Stimulated activated CD4-positive, alpha-beta T cell treated with anti-CD3 and anti-CD28 coated beads, TNF-alpha, amount 100 ng/mL, for 1 hour (primary cell): ENCODE results near the gene FGF1.

Source experiments
- DNase-seq, 3 donors: peaks; one replicate each; pipeline ENCODE4 v3.0.0-alpha.2; 2020; ENCODE audit warnings: low read depth in 3 of 3, low spot score in 1 of 3

Gene FGF1

GRCh38 chr5:142685418-142686209 is at the start of gene FGF1:
Gene FGF1, minus strand, starts transcription at chr5:142686090. Its CDS starts 71,963 bp downstream, at chr5:142614127.
- DNase-seq = no peak

- no peak for DNase-seq
Measured at GRCh38 chr5:142727735-142728047, 41.8 kb upstream of the FGF1 start.

GRCh38 chr5:142726188-142726731 is 40.4 kb upstream of the FGF1 start:
- DNase-seq = no peak

- no peak for DNase-seq
Measured at GRCh38 chr5:142725231-142726187, 39.6 kb upstream of the FGF1 start.

GRCh38 chr5:142724821-142725220 is 38.9 kb upstream of the FGF1 start:
- DNase-seq = no peak

GRCh38 chr5:142722896-142723295 is 37.0 kb upstream of the FGF1 start:
- DNase-seq = no peak

GRCh38 chr5:142722146-142722545 is 36.3 kb upstream of the FGF1 start:
- no peak for DNase-seq

GRCh38 chr5:142720641-142721271 is 34.9 kb upstream of the FGF1 start:
- DNase-seq = no peak

- DNase-seq = no peak
Measured at GRCh38 chr5:142719836-142720370, 34.0 kb upstream of the FGF1 start.

- no peak for DNase-seq
Measured at GRCh38 chr5:142717582-142718215, 31.8 kb upstream of the FGF1 start.

GRCh38 chr5:142716963-142717362 is 31.1 kb upstream of the FGF1 start:
- DNase-seq = no peak

GRCh38 chr5:142715291-142715690 is 29.4 kb upstream of the FGF1 start:
- DNase-seq = no peak

GRCh38 chr5:142713121-142713706 is 27.3 kb upstream of the FGF1 start:
- peak; percentile 57 to 82 (median 61) for DNase-seq

GRCh38 chr5:142703153-142703552 is 17.3 kb upstream of the FGF1 start:
- DNase-seq = no peak

GRCh38 chr5:142701673-142702311 is 15.9 kb upstream of the FGF1 start:
- DNase-seq = no peak

- no peak for DNase-seq
Measured at GRCh38 chr5:142700566-142700965, 14.7 kb upstream of the FGF1 start.

GRCh38 chr5:142699184-142699720 is 13.4 kb upstream of the FGF1 start:
- peak; percentile 36 to 66 (median 55) for DNase-seq

- no peak for DNase-seq
Measured at GRCh38 chr5:142698447-142699183, 12.7 kb upstream of the FGF1 start.
